Measurements from ENCODE around the gene EEF2.
"Not testable (repeated sequence)": the region's sequence is repeated elsewhere in the genome, so short reads cannot be mapped to it uniquely, and the experiment has no call there.

The EEF2 gene

DNA sequence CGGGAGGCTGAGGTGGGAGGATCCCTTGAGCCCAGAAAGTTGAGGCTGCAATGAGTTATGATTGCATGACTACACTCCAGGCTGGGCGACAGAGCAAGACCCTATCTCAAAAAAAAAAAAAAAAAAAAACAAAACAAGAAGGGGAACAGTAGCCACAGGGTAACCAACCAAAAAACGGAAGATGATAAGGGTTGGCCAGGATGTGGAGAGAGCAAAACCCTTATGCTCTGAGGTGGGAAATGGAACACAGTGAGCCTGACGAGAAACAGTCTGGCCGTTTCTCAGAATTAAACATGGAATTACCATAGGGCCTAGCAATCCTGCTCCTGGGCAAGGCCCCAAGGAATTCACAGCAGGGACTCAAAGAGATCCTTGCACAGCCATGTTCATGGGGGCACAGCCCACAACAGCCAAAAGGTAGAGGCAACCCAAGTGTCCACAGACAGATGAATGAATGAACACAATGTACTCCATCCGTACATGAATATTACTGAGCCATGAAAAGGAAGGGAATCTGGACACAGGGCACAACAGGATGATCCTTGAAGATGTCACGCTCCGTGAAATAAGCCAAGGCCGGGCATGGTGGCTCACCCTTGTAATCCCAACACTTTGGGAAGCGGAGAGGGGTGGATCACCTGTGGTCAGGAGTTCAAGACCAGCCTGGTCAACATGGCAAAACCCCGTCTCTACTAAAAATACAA, 41.1 kb downstream of the EEF2 start:
- DNase-seq (ENCODE audit: low read depth) = no peak

DNA sequence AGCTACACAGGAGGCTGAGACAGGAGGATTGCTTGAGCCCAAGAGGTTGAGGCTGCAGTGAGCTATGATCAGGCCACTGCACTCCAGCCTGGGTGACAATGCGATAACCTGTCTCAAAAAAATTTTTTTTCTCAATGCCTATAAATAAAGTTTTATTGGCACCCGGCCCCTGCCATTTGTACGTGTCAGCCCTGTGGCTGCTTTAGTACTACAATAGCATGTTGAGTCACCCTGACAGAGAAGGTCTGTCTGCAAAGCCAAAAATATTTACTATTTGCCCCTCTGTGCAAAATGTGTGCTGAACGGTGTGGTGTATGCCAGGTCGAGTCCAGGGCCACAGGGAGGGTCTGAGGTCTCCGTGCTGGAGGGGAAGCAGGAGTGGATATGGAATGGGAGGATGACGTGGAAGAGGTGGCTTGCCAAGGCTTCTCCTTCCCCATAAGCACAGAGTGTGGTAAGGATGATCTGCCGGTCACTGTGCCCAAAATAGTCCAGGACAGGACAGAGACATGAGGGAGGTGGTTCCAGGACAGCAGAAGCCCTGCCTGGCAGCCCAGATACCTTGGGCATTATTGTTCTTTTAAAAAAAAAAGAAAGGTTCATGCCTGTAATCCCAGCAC, 42.4 kb downstream of the EEF2 start:
- no peak for DNase-seq (ENCODE audit: low read depth)

DNA sequence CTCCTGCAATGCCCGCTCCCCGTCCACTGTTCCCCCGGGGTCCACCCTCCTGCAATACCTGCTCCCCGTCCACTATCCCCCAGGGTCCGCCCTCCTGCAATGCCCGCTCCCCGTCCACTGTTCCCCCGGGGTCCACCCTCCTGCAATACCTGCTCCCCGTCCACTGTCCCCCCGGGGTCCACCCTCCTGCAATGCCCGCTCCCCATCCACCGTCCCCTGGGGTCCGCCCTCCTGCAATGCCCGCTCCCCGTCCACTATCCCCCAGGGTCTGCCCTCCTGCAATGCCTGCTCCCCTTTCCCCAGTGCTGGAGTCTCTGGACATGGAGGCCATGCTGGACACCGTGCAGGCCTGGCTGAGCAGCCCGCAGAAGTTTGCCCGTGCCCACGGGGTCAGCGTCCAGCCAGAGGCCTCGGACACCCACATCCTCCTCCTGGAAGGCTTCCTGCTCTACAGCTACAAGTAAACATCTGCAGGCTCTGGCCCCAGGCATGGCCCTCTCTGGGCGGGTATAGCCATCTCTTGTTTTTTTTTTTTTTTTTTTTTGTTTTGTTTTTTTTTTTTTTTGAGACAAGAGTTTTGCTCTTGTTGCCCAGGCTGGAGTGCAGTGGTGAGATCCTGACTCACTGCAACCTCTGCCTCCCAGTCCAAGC, 46.8 kb downstream of the EEF2 start:
- not testable (repeated sequence) for DNase-seq (ENCODE audit: low read depth)

DNA sequence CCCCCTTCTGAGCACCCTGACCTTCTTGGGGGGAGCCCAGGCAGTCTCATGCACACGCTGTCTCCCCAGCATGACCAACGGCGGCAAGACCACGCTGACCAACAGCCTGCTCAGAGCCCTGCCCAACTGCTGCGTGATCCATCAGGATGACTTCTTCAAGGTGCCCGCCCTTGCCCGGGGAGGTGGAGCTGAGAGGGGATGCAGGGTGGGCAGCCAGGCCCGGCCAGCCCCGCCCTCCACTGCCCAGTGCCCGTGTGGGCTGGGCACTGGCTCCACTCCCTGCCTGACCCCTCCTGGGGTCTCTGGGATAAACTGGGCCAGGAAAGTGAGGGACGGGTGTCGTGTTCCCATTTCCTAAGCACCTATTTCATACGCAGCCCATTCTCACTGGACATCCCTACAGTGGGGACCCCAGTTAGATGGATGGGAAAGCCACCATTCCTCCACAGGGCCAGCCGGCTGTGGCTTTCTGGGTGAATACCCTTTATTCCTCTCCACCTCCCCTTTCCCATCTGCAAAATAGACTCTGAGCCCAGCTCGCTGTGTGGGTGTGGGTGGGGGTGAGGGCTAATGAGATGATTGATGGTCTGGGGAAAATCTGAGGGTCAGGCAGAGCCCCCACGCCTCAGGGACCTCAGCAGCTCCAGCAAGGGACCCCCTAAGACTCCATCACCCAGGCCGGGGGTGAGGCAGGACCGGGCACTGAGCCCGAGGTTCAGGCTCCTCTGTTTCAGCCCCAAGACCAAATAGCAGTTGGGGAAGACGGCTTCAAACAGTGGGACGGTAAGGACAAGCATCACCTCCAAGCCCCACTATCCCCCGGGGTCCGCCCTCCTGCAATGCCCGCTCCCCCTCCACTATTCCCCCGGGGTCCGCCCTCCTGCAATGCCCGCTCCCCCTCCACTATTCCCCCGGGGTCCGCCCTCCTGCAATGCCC, 48.5 kb downstream of the EEF2 start:
- DNase-seq (ENCODE audit: low read depth) = no peak

DNA sequence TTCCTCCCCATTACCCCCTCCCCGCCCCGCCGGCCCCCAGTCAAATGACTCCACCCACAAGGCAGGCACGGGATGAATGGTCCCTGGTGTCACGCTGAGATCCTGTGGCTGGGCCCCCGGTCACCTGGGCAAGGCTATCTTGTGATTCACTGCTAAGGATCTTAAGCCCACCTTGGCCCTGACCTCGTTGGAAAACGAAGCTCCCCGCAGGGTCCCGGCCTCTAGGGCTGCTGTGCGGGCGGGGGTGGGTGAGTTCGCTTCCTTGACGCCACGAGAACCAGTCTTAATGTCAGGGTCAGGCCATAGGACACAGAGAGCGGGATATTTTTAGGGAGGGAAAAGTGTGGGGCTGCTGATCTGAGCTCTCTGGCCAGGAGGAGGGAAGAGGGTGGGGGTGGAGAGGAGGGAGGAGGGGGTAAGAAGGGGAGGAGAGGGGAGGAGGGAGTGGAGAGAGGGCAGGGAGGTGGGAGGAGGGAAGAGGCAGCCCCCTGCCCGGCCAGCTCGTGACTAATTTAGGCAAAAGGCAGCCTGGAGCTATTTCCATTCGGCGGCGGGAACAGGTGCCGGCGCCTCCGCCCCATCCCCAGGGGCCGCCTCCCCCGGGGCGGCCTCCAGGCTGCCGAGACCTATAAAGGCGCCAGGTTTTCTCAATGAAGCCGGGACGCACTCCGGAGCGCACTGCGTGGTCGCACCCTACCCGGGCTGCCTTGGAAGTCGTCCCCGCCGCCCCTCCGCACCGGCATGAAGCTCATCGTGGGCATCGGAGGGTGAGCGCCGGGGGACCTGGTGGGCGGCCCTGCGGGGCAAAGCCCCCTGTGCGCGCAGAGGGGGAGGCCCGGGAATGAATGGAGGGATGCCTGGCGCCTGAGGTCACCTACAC, 52.1 kb downstream of the EEF2 start, which contains the start of gene NMRK2:
TSS of gene NMRK2 (plus strand) at position 139 of the 880 bp plus-strand sequence. CDS start at position 742, 603 bp downstream.
- no peak for DNase-seq (ENCODE audit: low read depth)

DNA sequence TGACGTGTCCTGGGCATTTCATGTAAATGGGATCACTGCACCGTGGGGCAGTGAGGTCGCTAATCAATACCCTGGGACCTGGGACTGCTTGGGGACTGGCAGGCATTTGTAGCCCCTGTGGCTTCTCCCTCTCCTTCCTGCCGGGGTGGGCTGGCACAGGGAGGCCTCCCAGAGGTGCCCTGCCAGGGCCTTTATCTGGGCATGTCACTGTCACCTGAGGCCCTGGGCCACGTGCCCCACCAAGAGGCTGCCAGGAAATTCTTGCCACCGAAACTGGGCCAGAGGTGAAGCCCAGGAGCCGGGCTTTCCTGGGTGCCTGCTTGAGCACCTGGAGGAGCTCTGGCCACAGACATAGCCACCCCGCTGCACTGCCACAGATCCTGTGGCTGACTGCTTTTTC, 54.2 kb downstream of the EEF2 start:
- DNase-seq (ENCODE audit: low read depth) = no peak

Measured in T follicular helper cell (primary cell).